HFF-Myc (cell line): ENCODE results near the gene IFITM2.

Experiments used
- DNase-seq: peaks from one replicate; pipeline ENCODE4 v3.0.0-alpha.2; 2011; ENCODE audit warnings: low read depth; ENCODE audit errors: extremely low read depth
- H3K4me3 ChIP-seq: replicated peaks from 2 replicates; pipeline ENCODE4 v1.5.1; 2011; ENCODE audit warnings: low read depth, mild to moderate bottlenecking, control low read depth, low read length
- TF ChIP-seq, protein P1 (sequence below): IDR thresholded peaks from 2 replicates; pipeline ENCODE4 v1.5.1; 2012; ENCODE audit warnings: mild to moderate bottlenecking, low read depth, low read length, control low read depth; ENCODE audit errors: missing control alignments

The IFITM2 gene

DNA sequence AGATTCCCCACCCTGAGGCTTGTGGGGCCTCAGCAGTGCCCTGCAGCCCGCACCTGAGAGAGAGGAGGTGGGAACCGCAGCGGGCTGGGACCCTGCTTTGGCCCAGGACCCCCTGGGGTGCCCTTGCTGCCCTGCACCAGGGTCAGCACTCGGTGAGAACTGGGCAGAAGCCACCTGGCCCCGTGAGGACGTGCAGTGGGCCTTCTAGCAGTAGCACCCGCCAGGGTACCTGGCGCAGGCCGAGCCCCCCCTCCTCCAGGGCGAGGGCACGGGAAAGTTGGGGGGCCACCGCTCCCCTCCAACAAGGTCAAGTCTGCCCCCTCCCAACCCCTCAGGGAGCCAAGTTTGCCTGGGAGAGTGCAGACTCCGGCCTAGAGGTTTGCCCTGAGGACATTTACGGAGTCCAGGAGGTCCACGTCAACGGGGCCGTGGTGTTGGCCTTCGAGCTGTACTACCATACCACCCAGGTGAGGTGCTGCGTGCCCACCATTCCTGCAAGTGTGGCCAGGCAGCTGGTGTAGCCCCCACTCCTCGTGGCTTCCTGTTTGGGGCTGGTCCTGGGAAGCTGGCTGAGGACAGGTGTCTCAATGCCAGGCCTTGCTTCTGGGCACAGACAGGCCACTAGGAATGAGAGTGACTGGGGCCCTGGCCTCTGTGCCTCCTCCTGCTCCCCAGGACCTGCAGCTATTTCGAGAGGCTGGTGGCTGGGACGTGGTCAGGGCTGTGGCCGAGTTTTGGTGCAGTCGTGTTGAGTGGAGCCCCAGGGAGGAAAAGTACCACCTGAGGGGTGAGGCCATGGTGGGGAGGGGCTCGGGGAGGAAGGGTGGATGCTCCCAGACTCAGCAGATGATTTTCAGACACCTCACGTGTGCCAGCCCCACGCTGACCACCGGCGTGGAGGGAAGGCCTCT is 15.2 kb upstream of the IFITM2 start:
- no peak overlapping the region for H3K4me3 ChIP-seq
- no peak for DNase-seq
- TF ChIP-seq, protein P1, sequence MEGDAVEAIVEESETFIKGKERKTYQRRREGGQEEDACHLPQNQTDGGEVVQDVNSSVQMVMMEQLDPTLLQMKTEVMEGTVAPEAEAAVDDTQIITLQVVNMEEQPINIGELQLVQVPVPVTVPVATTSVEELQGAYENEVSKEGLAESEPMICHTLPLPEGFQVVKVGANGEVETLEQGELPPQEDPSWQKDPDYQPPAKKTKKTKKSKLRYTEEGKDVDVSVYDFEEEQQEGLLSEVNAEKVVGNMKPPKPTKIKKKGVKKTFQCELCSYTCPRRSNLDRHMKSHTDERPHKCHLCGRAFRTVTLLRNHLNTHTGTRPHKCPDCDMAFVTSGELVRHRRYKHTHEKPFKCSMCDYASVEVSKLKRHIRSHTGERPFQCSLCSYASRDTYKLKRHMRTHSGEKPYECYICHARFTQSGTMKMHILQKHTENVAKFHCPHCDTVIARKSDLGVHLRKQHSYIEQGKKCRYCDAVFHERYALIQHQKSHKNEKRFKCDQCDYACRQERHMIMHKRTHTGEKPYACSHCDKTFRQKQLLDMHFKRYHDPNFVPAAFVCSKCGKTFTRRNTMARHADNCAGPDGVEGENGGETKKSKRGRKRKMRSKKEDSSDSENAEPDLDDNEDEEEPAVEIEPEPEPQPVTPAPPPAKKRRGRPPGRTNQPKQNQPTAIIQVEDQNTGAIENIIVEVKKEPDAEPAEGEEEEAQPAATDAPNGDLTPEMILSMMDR = no peak

DNA sequence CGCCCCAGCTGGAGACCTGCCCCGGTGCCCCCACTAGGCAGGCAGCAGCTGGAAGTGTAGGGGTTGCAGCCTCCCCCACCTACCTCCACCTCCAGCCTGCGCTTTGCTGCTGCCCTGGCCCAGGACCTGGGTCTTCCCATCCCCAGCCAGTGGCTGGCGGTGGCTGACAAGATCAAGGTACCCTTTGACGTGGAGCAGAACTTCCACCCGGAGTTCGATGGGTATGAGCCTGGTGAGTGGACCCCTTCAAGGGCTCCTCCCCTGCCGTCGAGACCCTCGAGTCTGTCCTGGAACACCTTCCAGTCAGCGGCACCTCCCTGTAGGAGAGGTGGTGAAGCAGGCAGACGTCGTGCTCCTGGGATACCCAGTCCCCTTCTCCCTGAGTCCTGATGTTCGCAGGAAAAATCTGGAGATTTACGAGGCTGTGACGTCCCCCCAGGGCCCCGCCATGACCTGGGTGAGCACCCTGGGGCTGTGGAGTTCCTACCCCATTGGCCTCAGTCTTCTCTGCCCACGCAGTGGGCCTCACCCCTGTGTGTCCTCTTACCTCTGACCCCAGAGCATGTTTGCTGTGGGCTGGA is 14.3 kb upstream of the IFITM2 start:
- TF ChIP-seq, protein P1 = no peak
- DNase-seq = no peak
- no peak overlapping the region for H3K4me3 ChIP-seq

DNA sequence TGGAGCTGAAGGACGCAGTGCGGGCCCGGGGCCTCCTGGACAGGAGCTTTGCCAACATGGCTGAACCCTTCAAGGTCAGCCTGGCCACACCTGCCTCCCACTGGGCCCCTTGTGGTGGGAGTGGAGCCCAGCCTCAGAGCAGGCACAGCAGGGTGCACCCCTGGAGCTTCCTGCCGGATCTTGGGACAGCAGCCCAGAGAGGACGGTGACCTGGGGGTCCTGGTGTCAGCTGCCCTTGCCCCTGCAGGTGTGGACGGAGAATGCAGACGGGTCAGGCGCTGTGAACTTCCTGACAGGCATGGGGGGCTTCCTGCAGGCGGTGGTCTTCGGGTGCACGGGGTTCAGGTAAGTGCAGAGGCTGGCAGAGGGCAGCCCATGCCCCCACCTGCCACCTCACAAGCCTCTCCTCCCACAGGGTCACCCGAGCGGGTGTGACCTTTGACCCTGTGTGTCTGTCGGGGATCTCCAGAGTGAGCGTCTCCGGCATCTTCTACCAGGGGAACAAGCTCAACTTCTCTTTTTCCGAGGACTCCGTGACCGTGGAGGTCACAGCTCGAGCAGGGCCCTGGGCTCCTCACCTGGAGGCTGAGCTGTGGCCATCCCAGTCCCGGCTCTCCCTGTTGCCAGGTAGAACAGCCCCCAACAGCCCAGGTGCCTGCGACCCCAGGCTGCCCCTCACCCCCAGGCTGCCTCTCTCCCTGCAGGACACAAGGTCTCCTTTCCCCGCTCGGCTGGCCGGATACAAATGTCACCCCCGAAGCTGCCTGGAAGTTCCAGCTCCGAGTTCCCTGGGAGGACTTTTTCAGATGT is 13.6 kb upstream of the IFITM2 start:
- TF ChIP-seq, protein P1 = no peak
- no peak overlapping the region for H3K4me3 ChIP-seq
- no peak for DNase-seq

DNA sequence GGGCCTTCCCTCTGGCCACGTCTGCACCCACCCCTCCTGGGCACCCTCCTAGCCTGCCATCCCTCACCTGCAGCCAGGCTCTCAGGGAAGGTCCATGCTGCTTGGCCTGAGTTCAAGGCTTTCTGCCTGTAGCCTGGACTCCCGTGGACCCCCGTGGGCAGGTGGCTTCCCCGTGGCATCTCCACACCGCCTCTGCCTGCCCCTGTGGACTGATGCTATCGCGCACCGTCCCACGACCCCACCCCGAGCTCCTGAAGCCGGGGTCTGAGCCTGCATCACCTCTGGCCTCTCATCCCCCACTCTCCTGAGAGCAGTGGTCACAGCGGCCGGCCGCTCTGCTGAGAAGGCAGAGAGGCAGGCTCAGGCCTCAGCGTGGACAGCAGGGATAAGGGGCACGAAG is 12.8 kb upstream of the IFITM2 start:
- no peak overlapping the region for H3K4me3 ChIP-seq
- TF ChIP-seq, protein P1 = no peak
- no peak for DNase-seq

DNA sequence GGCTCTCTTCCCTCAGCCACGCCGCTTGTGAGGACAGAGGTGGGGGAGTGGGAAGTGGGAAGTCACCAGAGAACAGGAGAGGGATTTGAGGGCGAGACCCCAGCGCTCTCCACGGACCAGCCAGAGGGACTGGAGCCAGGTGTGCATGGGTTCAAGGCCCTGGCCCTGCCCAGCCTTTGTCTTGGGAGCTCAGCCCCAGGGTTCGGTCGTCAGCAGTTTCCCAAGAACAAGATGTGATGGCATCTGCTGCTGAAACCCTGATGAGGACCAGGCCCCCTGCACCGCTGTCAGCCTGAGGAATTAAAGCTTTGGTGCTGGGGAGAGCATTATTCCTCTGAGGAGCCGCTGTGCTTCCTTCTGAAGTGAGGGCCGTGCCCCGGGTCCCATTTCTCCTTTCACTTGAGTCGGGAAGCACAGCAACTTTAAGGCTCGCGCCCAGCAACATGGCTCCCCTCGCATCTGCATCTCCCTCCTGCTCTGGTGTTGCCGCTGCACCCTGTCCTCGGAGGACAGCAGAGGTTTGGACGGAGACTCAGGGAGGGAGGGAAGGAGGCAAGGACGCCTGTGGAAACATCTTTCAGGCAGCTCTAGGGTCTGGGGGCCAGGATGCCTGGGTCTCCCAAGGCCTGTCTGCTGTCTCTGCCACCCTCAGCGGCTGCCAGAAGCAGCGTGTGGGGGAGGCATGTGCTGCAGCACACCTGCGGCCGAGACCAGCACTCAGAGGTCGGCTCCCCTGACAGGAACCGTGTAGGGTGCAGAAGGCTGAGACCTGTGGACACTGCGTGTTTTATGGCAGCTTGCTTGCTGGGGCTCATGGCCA is 12.1 kb upstream of the IFITM2 start:
- no peak for DNase-seq
- TF ChIP-seq, protein P1 = no peak
- no peak overlapping the region for H3K4me3 ChIP-seq
